ENCODE data around the gene ZNF326.

ZNF326 gene

GRCh38 chr1:89949991-89950624 lies 44.8 kb upstream of the ZNF326 start:
- Histone ChIP-seq H3K14ac (ENCODE audit: low read length) (no peak overlapping the region), H4K91ac (ENCODE audit: low read depth, low read length, poor library complexity) (no peak overlapping the region)
- no peak for DNase-seq (ENCODE audit: low spot score)

DNA sequence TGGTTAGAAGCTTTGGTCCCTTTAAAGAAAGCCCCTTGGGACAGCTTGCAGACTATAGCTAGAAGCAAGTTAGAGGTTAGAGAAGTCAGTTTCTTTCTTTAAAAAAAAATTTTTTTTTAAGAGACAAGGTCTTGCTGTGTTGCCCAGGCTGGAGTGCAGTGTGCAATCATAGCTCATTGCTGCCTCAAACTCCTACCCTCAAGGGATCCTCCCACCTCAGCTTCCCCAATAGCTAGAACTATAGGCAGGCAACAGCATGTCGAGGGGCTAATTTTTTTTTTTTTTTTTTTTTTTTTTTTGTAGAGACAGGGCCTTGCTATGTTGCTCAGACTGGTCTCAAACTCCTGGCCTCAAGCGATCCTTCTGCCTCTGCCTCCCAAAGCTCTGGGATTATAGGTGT lies 44.2 kb upstream of the ZNF326 start:
- Histone ChIP-seq H3K27ac (replicated peaks; ENCODE audit: low read length) (no peak overlapping the region), H3K4me1 (ENCODE audit: control insufficient read depth in 2 of 2, insufficient read depth in 1 of 2, low read depth in 1 of 2, low read length in 2 of 2) (no peaks in the 10 kb centered on the region), H2BK5ac (ENCODE audit: low read length) (no peak overlapping the region), H3K9ac (ENCODE audit: low read depth, low read length, poor library complexity) (no peak overlapping the region), H4K91ac (ENCODE audit: low read depth, low read length, poor library complexity) (no peak overlapping the region), H2AFZ (ENCODE audit: low read length) (no peak overlapping the region), H3K36me3 (replicated peaks in 1 of 2; ENCODE audit: control insufficient read depth in 2 of 2, insufficient read depth in 2 of 2, low read length in 2 of 2) (no peaks in the 10 kb centered on the region), H3K18ac (ENCODE audit: low read length) (no peak overlapping the region), H3K4me3 (ENCODE audit: low read length in 2 of 2) (no peak overlapping the region), H3K79me1 (ENCODE audit: low read depth, low read length) (no peaks in the 10 kb centered on the region), H2BK15ac (ENCODE audit: low read length) (no peak overlapping the region), H4K8ac (ENCODE audit: low read depth, low read length) (no peak overlapping the region), H3K9me3 (replicated peaks in 1 of 2; ENCODE audit: control insufficient read depth in 2 of 2, insufficient read depth in 1 of 2, low read depth in 1 of 2, low read length in 2 of 2) (no peaks in the 10 kb centered on the region), H2BK12ac (ENCODE audit: low read length) (no peak overlapping the region), H3K4ac (ENCODE audit: low read length) (no peak overlapping the region), H2AK5ac (ENCODE audit: low read depth, low read length) (no peak overlapping the region), H2BK120ac (ENCODE audit: low read depth, low read length) (no peak overlapping the region), H3K23ac (ENCODE audit: low read depth, low read length, poor library complexity) (no peak overlapping the region), H3K27me3 (ENCODE audit: control insufficient read depth in 3 of 3, insufficient read depth in 3 of 3, low read depth in 1 of 3, low read length in 3 of 3) (no peaks in the 10 kb centered on the region), H3K14ac (ENCODE audit: low read length) (no peak overlapping the region), H3K4me2 (ENCODE audit: insufficient read depth, low read length, poor library complexity, severe bottlenecking) (no peak overlapping the region)
- no CpG with 5 or more reads among the region's 2 CpGs for WGBS, 2 donors (ENCODE audit: extremely low coverage in 2 of 2, insufficient read length in 2 of 2, insufficient replicate concordance in 1 of 2)
- DNase-seq (ENCODE audit: low spot score), result no peak

More at GRCh38 chr1:89949991-89950624, 44.8 kb upstream of the ZNF326 start:
- Histone ChIP-seq H4K8ac (ENCODE audit: low read depth, low read length) (no peak overlapping the region), H2AK5ac (ENCODE audit: low read depth, low read length) (no peak overlapping the region), H3K79me1 (ENCODE audit: low read depth, low read length) (no peaks in the 10 kb centered on the region), H2AFZ (ENCODE audit: low read length) (no peak overlapping the region), H2BK15ac (ENCODE audit: low read length) (no peak overlapping the region), H3K27me3 (ENCODE audit: control insufficient read depth in 3 of 3, insufficient read depth in 3 of 3, low read depth in 1 of 3, low read length in 3 of 3) (no peaks in the 10 kb centered on the region), H3K4me2 (ENCODE audit: insufficient read depth, low read length, poor library complexity, severe bottlenecking) (no peak overlapping the region), H2BK5ac (ENCODE audit: low read length) (no peak overlapping the region), H3K36me3 (replicated peaks in 1 of 2; ENCODE audit: control insufficient read depth in 2 of 2, insufficient read depth in 2 of 2, low read length in 2 of 2) (no peaks in the 10 kb centered on the region), H3K4ac (ENCODE audit: low read length) (no peak overlapping the region), H3K23ac (ENCODE audit: low read depth, low read length, poor library complexity) (no peak overlapping the region), H3K9me3 (replicated peaks in 1 of 2; ENCODE audit: control insufficient read depth in 2 of 2, insufficient read depth in 1 of 2, low read depth in 1 of 2, low read length in 2 of 2) (no peaks in the 10 kb centered on the region), H3K9ac (ENCODE audit: low read depth, low read length, poor library complexity) (no peak overlapping the region), H2BK120ac (ENCODE audit: low read depth, low read length) (no peak overlapping the region), H3K18ac (ENCODE audit: low read length) (no peak overlapping the region), H3K4me1 (ENCODE audit: control insufficient read depth in 2 of 2, insufficient read depth in 1 of 2, low read depth in 1 of 2, low read length in 2 of 2) (no peaks in the 10 kb centered on the region), H3K27ac (replicated peaks; ENCODE audit: low read length) (no peak overlapping the region), H2BK12ac (ENCODE audit: low read length) (no peak overlapping the region), H3K4me3 (ENCODE audit: low read length in 2 of 2) (no peak overlapping the region)
- WGBS, 2 donors (ENCODE audit: extremely low coverage in 2 of 2, insufficient read length in 2 of 2, insufficient replicate concordance in 1 of 2), result no CpG with 5 or more reads among the region's 1 CpG

GRCh38 chr1:89951766-89952604 lies 42.9 kb upstream of the ZNF326 start:
- Histone ChIP-seq H4K91ac (ENCODE audit: low read depth, low read length, poor library complexity) (no peak overlapping the region), H3K27me3 (ENCODE audit: control insufficient read depth in 3 of 3, insufficient read depth in 3 of 3, low read depth in 1 of 3, low read length in 3 of 3) (no peaks in the 10 kb centered on the region), H3K9ac (ENCODE audit: low read depth, low read length, poor library complexity) (no peak overlapping the region), H3K18ac (ENCODE audit: low read length) (no peak overlapping the region), H2AFZ (ENCODE audit: low read length) (no peak overlapping the region), H3K4me2 (ENCODE audit: insufficient read depth, low read length, poor library complexity, severe bottlenecking) (no peak overlapping the region), H3K23ac (ENCODE audit: low read depth, low read length, poor library complexity) (no peak overlapping the region), H2BK15ac (ENCODE audit: low read length) (no peak overlapping the region), H2BK12ac (ENCODE audit: low read length) (no peak overlapping the region), H2AK5ac (ENCODE audit: low read depth, low read length) (no peak overlapping the region), H3K4me1 (ENCODE audit: control insufficient read depth in 2 of 2, insufficient read depth in 1 of 2, low read depth in 1 of 2, low read length in 2 of 2) (no peaks in the 10 kb centered on the region), H3K4me3 (ENCODE audit: low read length in 2 of 2) (no peak overlapping the region), H3K79me1 (ENCODE audit: low read depth, low read length) (no peaks in the 10 kb centered on the region), H3K27ac (replicated peaks; ENCODE audit: low read length) (no peak overlapping the region), H2BK120ac (ENCODE audit: low read depth, low read length) (no peak overlapping the region), H3K4ac (ENCODE audit: low read length) (no peak overlapping the region), H3K36me3 (replicated peaks in 1 of 2; ENCODE audit: control insufficient read depth in 2 of 2, insufficient read depth in 2 of 2, low read length in 2 of 2) (no peaks in the 10 kb centered on the region), H2BK5ac (ENCODE audit: low read length) (no peak overlapping the region), H4K8ac (ENCODE audit: low read depth, low read length) (no peak overlapping the region), H3K9me3 (replicated peaks in 1 of 2; ENCODE audit: control insufficient read depth in 2 of 2, insufficient read depth in 1 of 2, low read depth in 1 of 2, low read length in 2 of 2) (no peaks in the 10 kb centered on the region), H3K14ac (ENCODE audit: low read length) (no peak overlapping the region)
- no CpG with 5 or more reads among the region's 5 CpGs for WGBS, 2 donors (ENCODE audit: extremely low coverage in 2 of 2, insufficient read length in 2 of 2, insufficient replicate concordance in 1 of 2)
- DNase-seq (ENCODE audit: low spot score), result no peak

- H3K4me3 ChIP-seq (ENCODE audit: low read length in 2 of 2), result no peak overlapping the region
- no peak overlapping the region for H3K4me2 ChIP-seq (ENCODE audit: insufficient read depth, low read length, poor library complexity, severe bottlenecking)
- H2BK12ac ChIP-seq (ENCODE audit: low read length), result no peak overlapping the region
- no peak overlapping the region for H3K18ac ChIP-seq (ENCODE audit: low read length)
- H3K27ac ChIP-seq (replicated peaks; ENCODE audit: low read length), result no peak overlapping the region
- no peaks in the 10 kb centered on the region for H3K9me3 ChIP-seq (replicated peaks in 1 of 2; ENCODE audit: control insufficient read depth in 2 of 2, insufficient read depth in 1 of 2, low read depth in 1 of 2, low read length in 2 of 2)
- no peak overlapping the region for H3K4ac ChIP-seq (ENCODE audit: low read length)
- no peak overlapping the region for H4K91ac ChIP-seq (ENCODE audit: low read depth, low read length, poor library complexity)
- no peak overlapping the region for H3K14ac ChIP-seq (ENCODE audit: low read length)
- no peak for DNase-seq (ENCODE audit: low spot score)
- no peaks in the 10 kb centered on the region for H3K27me3 ChIP-seq (ENCODE audit: control insufficient read depth in 3 of 3, insufficient read depth in 3 of 3, low read depth in 1 of 3, low read length in 3 of 3)
- H3K79me1 ChIP-seq (ENCODE audit: low read depth, low read length), result no peaks in the 10 kb centered on the region
- no CpG with 5 or more reads among the region's 2 CpGs for WGBS, 2 donors (ENCODE audit: extremely low coverage in 2 of 2, insufficient read length in 2 of 2, insufficient replicate concordance in 1 of 2)
- H3K36me3 ChIP-seq (replicated peaks in 1 of 2; ENCODE audit: control insufficient read depth in 2 of 2, insufficient read depth in 2 of 2, low read length in 2 of 2), result no peaks in the 10 kb centered on the region
- H4K8ac ChIP-seq (ENCODE audit: low read depth, low read length), result no peak overlapping the region
- H3K9ac ChIP-seq (ENCODE audit: low read depth, low read length, poor library complexity), result no peak overlapping the region
- no peaks in the 10 kb centered on the region for H3K4me1 ChIP-seq (ENCODE audit: control insufficient read depth in 2 of 2, insufficient read depth in 1 of 2, low read depth in 1 of 2, low read length in 2 of 2)
- H2AK5ac ChIP-seq (ENCODE audit: low read depth, low read length), result no peak overlapping the region
- H2BK5ac ChIP-seq (ENCODE audit: low read length), result no peak overlapping the region
- no peak overlapping the region for H3K23ac ChIP-seq (ENCODE audit: low read depth, low read length, poor library complexity)
- no peak overlapping the region for H2BK120ac ChIP-seq (ENCODE audit: low read depth, low read length)
- H2AFZ ChIP-seq (ENCODE audit: low read length), result no peak overlapping the region
- no peak overlapping the region for H2BK15ac ChIP-seq (ENCODE audit: low read length)
Observed at GRCh38 chr1:89952605-89953130, 42.2 kb upstream of the ZNF326 start.

Measured in neuronal stem cell (in vitro differentiated cells).